Upper lobe of left lung (tissue), 4 donors: ENCODE measurements around the gene ITGA4.

Experiments used
- CTCF ChIP-seq, 6 experiments: fragments of 450-650 bp in 4 of 6; fragments of 200-600 bp in 2 of 6; sonication (generic) in 2 of 6; IDR thresholded peaks; one replicate each; pipeline ENCODE4 v1.5.1; 2016 to 2019; ENCODE audit warnings: antibody characterized with exemption in 6 of 6
- EP300 ChIP-seq, 4 donors: sonication (generic); formaldehyde crosslinking; IDR thresholded peaks; one replicate each; pipeline ENCODE4 v1.5.1; 2017; ENCODE audit warnings: antibody characterized with exemption in 4 of 4, control low read depth in 2 of 4
- POLR2A ChIP-seq, 4 donors: fragments of 450-650 bp; IDR thresholded peaks; one replicate each; pipeline ENCODE4 v1.5.1; 2016 to 2017; ENCODE audit warnings: antibody characterized with exemption in 4 of 4, mild to moderate bottlenecking in 2 of 4
- POLR2AphosphoS5 ChIP-seq, 2 donors: sonication (generic); formaldehyde crosslinking; IDR thresholded peaks; one replicate each; pipeline ENCODE4 v1.5.1; 2017; ENCODE audit warnings: antibody characterized with exemption in 2 of 2

DNA sequence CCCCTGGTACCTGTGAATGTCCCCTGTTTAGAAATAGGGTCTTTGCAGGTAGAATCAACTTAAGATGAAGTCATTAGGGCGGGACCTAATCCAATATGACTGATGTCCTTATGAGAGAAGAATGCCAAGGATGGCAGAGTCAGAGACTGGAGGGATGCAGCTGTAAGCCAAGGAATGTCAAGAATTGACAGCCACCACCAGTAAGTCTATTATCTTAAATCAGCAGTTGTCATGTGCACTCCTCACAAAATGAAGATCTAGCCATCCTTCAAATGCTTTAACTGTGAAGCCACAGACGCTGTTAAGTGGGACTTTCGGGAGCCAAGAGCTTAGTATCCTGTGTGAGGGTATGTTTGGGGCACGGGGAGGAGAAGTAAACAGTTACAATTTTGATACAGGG is 83.2 kb downstream of the ITGA4 start:
- TF ChIP-seq POLR2AphosphoS5 (IDR thresholded peaks at IDR 0.05) (no peak), CTCF (IDR thresholded peaks at IDR 0.05) (no peak), EP300 (IDR thresholded peaks at IDR 0.05) (no peak), POLR2A (IDR thresholded peaks at IDR 0.05) (no peak)
